SU-DHL-6 (cell line): ENCODE measurements around the gene SPHK2.

Experiments used
- EZH2phosphoT487 ChIP-seq: fragments of 200-600 bp; sonication (generic), shearing (Covaris generic); conservative IDR thresholded peaks from 2 replicates; pipeline ENCODE4 v1.6.1; 2018; ENCODE audit warnings: mild to moderate bottlenecking, antibody characterized with exemption, low read length, moderate library complexity, mixed read lengths
- TF ChIP-seq, protein P1 (sequence below): fragments of 200-600 bp; sonication (generic); IDR thresholded peaks from one replicate; pipeline ENCODE4 v1.5.1; 2017; ENCODE audit warnings: antibody characterized with exemption, mild to moderate bottlenecking, low read length, moderate library complexity; ENCODE audit not compliant: insufficient read depth, poor library complexity, severe bottlenecking

GRCh38 chr19:48631225-48631624, 11.9 kb downstream of the SPHK2 start:
- TF ChIP-seq, protein P1, sequence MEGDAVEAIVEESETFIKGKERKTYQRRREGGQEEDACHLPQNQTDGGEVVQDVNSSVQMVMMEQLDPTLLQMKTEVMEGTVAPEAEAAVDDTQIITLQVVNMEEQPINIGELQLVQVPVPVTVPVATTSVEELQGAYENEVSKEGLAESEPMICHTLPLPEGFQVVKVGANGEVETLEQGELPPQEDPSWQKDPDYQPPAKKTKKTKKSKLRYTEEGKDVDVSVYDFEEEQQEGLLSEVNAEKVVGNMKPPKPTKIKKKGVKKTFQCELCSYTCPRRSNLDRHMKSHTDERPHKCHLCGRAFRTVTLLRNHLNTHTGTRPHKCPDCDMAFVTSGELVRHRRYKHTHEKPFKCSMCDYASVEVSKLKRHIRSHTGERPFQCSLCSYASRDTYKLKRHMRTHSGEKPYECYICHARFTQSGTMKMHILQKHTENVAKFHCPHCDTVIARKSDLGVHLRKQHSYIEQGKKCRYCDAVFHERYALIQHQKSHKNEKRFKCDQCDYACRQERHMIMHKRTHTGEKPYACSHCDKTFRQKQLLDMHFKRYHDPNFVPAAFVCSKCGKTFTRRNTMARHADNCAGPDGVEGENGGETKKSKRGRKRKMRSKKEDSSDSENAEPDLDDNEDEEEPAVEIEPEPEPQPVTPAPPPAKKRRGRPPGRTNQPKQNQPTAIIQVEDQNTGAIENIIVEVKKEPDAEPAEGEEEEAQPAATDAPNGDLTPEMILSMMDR = no peak
- TF ChIP-seq EZH2phosphoT487 = no peak
